ENCODE data around the gene PHF21A.
"Not testable (repeated sequence)": the region's sequence is repeated elsewhere in the genome, so short reads cannot be mapped to it uniquely, and the experiment has no call there.

The PHF21A gene

GRCh38 chr11:46120346-46121300 is 631 bp downstream of the PHF21A start:
- no peak for DNase-seq (ENCODE audit: low read depth)

- DNase-seq (ENCODE audit: low read depth): no peak
These were observed 1.7 kb downstream of the PHF21A start for GRCh38 chr11:46119352-46120216.

- no peak for DNase-seq (ENCODE audit: low read depth)
These were observed 2.4 kb downstream of the PHF21A start for GRCh38 chr11:46118702-46119351.

GRCh38 chr11:46117842-46118241 is 3.4 kb downstream of the PHF21A start:
- DNase-seq (ENCODE audit: low read depth): no peak

- not testable (repeated sequence) for DNase-seq (ENCODE audit: low read depth)
These were observed 4.6 kb downstream of the PHF21A start for GRCh38 chr11:46116712-46117037.

DNA sequence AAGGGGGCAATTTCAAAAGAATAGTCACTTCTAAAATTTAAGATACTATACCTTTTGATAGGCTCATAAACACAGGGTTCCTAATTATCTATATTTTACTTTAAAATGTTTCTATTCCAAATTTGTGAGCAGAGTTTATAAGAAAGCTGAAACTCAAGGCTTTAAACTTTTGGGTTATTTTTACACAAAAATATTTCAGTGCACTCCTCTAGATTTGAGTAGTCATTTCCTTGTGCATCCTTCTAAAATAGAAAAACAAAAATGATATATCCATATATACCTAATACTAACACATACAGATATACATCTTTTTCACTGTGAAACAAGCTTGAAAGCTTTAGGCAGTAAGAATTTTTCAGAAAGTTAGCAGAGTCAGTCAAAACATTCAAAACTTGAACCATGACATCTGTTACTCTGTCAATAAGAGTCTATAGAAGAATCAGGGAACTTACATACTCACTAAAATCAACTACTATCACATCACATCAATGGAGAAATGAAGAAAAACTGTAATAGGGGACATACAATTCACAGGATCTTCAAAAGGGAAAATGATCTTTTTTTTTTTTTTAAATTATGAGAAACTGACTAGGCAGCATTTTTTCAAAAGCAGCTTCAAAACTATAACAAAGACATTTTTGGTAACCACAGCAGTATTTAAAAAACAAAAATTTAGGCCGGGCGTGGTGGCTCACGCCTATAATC is 5.1 kb downstream of the PHF21A start:
- DNase-seq (ENCODE audit: low read depth): no peak

- no peak for DNase-seq (ENCODE audit: low read depth)
These were observed 6.3 kb downstream of the PHF21A start for GRCh38 chr11:46114961-46115360.

- no peak for DNase-seq (ENCODE audit: low read depth)
These were observed 6.9 kb downstream of the PHF21A start for GRCh38 chr11:46114378-46114777.

- DNase-seq (ENCODE audit: low read depth): no peak
These were observed 8.2 kb downstream of the PHF21A start for GRCh38 chr11:46112961-46113607.

DNA sequence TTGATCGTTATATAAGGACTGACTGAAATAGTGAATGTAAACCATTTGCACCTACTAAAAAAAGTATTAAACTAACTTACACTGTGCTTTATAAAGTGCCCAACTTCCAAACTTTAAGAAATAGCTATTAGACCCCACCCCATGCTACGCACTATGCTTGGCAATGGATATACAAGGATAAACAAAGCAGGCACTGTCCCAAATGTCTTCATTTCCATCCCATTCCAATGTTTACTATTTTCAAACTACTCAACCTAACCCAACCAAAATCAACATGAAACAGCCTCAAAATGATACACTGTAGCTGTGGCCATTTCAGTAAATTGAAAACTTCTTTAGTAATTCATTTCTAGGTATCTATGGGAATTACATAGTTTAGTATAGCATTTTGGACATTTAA is 12.5 kb downstream of the PHF21A start:
- DNase-seq (ENCODE audit: low read depth): no peak

DNA sequence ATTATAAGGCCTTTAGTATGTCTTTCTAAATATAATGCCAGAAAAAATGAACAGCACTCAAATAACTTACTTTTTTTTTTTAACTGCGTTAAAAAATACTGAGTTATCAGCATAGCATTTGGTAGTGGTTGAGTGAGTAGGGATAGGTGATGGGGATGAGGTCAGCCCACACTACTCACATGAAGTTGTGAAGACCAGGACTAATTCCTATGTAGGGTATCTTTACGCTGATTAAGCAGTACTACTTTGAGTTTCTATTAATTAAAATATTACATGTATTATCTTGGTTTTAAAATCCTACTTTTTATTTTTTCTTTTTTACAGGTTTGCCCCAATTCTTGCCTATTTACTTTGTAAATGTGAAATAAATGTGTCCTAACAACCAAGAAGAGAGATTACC is 13.5 kb downstream of the PHF21A start:
- DNase-seq (ENCODE audit: low read depth): no peak

GRCh38 chr11:46107408-46107718 is 13.9 kb downstream of the PHF21A start:
- no peak for DNase-seq (ENCODE audit: low read depth)

GRCh38 chr11:46106530-46107407 is 14.5 kb downstream of the PHF21A start:
- no peak for DNase-seq (ENCODE audit: low read depth)

DNA sequence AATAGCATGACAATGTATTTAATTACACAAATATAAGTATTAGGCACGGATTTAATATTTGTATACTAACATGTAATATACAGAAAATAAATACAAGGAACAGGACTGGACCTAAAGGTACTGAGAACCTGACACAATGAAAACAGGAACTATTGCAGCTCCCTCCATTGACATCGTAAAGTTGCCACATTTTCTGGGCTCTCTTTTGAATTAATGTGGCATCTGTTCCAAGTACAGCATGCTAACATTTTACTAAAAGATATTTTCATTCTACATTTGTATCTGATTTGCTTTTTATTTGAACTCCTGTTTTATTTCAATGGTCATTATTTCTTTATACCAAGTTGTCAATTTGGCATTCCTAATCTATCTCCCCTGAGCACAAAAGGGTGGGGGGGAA is 15.3 kb downstream of the PHF21A start:
- no peak for DNase-seq (ENCODE audit: low read depth)

DNA sequence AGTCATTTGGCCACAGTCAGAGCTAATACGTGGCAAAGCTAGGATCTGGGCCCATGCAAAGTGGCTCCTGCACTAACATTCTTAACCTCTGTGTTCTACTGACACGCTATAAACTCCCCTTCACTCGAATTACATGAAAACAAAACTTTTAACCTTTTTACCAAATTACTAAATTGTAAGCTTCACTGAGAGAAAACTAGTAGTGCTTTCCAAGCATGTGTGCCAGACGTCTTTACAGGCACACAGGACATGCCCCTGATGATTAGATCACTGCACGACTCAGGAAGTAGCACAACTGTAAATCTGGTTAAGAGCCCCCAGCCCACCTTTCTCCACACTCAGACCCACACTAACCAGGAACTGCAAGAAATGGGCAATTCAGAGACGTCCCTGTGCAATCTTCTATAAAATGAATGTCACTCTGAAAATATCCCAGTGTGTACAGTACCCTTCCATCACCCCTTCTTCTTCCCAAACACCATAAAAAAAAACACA is 16.1 kb downstream of the PHF21A start:
- DNase-seq (ENCODE audit: low read depth): no peak

GRCh38 chr11:46102843-46103242 is 18.4 kb downstream of the PHF21A start:
- DNase-seq (ENCODE audit: low read depth): no peak

DNA sequence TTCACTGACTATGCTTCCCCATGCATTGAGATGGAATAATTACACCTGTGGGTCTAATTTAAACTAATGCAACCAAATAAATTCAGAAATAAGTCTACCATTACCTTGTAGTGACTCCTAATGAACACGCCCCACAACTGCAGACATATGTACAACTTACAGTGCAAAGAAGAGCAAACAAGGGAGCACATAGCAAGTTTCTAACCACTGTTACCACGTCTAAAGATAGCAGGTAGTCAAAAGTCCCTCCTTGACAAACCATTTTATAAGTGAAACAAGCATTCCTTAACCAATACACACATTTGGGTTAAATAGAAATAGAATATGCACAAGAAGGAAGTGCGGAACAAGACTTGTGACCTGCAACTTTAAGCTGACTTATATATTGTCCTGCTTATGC is 20.6 kb downstream of the PHF21A start:
- DNase-seq (ENCODE audit: low read depth): no peak

- DNase-seq (ENCODE audit: low read depth): no peak
These were observed 21.3 kb downstream of the PHF21A start for GRCh38 chr11:46099963-46100316.

GRCh38 chr11:46090375-46090774 is 30.9 kb downstream of the PHF21A start:
- DNase-seq (ENCODE audit: low read depth): no peak

DNA sequence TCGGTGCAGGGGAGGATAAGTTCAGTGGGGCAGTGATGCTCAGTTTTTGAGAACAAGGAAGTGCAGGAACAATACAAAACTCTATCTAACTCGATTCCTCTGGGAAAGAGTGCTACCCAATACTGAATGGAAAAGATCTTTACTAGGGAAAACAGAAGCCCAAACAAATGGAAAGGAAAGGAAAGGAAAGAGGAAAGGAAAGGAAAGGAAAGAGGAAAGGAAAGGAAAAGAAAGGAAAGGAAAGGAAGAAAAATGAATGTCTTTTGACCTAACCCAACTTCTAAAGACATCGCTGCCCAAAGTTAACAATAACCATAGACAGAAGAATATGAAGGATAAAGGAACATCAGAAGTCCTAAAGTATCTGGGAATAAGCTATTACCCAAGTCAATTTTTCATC is 41.6 kb downstream of the PHF21A start:
- no peak for DNase-seq (ENCODE audit: low read depth)

GRCh38 chr11:46075928-46076327 is 45.3 kb downstream of the PHF21A start:
- no peak for DNase-seq (ENCODE audit: low read depth)
